A549 (cell line): ENCODE results near the gene ACD.

Experiments used
- CHD2 ChIP-seq: fragments of 150-350 bp; IDR thresholded peaks from 2 replicates; pipeline ENCODE4 v1.6.1; 2014; ENCODE audit warnings: low read length; ENCODE audit not compliant: partially characterized antibody
- EP300 ChIP-seq, 2 experiments: fragments of >200 bp; sonication (Bioruptor Twin); formaldehyde crosslinking; IDR thresholded peaks; 2 replicates in 1 of 2; 3 replicates in 1 of 2; pipeline ENCODE4 v1.6.1; 2016 to 2017
- ESRRA ChIP-seq: fragments of 150-350 bp; IDR thresholded peaks from 2 replicates; pipeline ENCODE4 v1.6.1; 2014; ENCODE audit warnings: mild to moderate bottlenecking, low read length, borderline replicate concordance
- MYC ChIP-seq: IDR thresholded peaks from 2 replicates; pipeline ENCODE4 v1.6.1; 2012; ENCODE audit warnings: mild to moderate bottlenecking, inconsistent platforms, low read length, improper control_type of control experiment, borderline replicate concordance
- POLR2A ChIP-seq: IDR thresholded peaks from 2 replicates; pipeline ENCODE4 v1.6.1; 2012; ENCODE audit warnings: mild to moderate bottlenecking, low read length
- RAD21 ChIP-seq, 2 experiments: fragments of >200 bp in 1 of 2; sonication (Bioruptor Twin) in 1 of 2; formaldehyde crosslinking in 1 of 2; IDR thresholded peaks in 1 of 2; conservative IDR thresholded peaks in 1 of 2; 2 replicates in 1 of 2; 3 replicates in 1 of 2; pipeline ENCODE4 v1.6.1; 2012 to 2018; ENCODE audit warnings: inconsistent platforms in 1 of 2
- SREBF2 ChIP-seq: fragments of 450-650 bp; IDR thresholded peaks from 2 replicates; pipeline ENCODE4 v1.6.1; 2014; ENCODE audit warnings: mild to moderate bottlenecking, moderate library complexity
- TF ChIP-seq, protein P1 (sequence below): fragments of >200 bp; sonication (Bioruptor Twin); formaldehyde crosslinking; IDR thresholded peaks from 2 replicates; pipeline ENCODE4 v1.6.1; 2016
- TF ChIP-seq, protein P2 (sequence below): fragments of >200 bp; sonication (Bioruptor Twin); formaldehyde crosslinking; IDR thresholded peaks from 3 replicates; pipeline ENCODE4 v1.5.1; 2016
- TF ChIP-seq, protein P3 (sequence below): fragments of 450-650 bp; IDR thresholded peaks from 2 replicates; pipeline ENCODE4 v1.6.1; 2014; ENCODE audit warnings: antibody characterized with exemption
- TF ChIP-seq, protein P4 (sequence below): IDR thresholded peaks from 2 replicates; pipeline ENCODE4 v1.6.1; 2012

DNA sequence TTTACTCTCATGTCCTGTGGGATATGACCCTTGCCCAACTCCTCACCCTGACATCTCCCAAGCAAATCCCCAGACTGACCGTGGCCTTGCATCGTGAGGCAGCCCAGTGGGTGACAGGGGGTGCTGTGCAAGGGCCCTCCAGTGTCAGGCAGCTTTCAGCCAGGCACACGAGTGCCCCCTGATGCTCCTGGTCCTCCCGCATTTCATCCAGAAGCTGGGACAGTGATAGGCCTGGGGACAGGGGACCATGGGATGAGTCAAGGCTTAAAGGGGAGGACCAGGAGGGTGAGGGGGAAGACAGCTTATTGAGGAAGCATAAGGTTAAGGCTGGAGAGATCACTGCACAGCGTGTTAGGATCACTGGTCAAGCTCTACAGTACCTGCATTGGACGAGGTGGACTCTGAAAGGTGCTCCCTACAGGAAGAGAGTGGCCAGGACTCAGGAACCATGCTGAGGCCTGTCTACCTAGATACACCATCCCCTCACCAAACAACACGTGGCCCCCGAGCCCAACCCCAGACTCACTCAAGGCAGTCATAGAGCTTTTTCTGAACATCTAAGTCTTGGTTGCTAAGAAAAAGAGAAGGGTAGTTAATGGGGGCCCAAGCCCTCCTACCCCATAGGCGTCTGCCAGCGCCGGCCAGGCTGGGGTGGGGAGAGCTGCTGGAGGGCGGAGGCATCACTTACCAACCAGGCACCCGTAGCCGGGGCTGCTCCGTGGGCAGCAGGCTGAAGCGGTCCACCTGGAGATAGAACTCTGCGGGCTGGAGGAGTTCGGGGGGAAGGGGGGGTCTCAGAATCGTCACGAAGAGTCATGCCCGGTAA lies 998 bp downstream of the ACD start:
- TF ChIP-seq RAD21 (conservative IDR thresholded peaks at IDR 0.05 in 1 of 2, IDR thresholded peaks at IDR 0.05 in 1 of 2) (no peak), MYC (no peak), POLR2A (no peak), ESRRA (no peak), EP300 (IDR thresholded peaks at IDR 0.05) (no peak), SREBF2 (no peak), CHD2 (no peak)
- TF ChIP-seq, protein P1, sequence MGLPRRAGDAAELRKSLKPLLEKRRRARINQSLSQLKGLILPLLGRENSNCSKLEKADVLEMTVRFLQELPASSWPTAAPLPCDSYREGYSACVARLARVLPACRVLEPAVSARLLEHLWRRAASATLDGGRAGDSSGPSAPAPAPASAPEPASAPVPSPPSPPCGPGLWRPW: no peak
- TF ChIP-seq, protein P2, sequence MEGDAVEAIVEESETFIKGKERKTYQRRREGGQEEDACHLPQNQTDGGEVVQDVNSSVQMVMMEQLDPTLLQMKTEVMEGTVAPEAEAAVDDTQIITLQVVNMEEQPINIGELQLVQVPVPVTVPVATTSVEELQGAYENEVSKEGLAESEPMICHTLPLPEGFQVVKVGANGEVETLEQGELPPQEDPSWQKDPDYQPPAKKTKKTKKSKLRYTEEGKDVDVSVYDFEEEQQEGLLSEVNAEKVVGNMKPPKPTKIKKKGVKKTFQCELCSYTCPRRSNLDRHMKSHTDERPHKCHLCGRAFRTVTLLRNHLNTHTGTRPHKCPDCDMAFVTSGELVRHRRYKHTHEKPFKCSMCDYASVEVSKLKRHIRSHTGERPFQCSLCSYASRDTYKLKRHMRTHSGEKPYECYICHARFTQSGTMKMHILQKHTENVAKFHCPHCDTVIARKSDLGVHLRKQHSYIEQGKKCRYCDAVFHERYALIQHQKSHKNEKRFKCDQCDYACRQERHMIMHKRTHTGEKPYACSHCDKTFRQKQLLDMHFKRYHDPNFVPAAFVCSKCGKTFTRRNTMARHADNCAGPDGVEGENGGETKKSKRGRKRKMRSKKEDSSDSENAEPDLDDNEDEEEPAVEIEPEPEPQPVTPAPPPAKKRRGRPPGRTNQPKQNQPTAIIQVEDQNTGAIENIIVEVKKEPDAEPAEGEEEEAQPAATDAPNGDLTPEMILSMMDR: no peak
- TF ChIP-seq, protein P3, sequence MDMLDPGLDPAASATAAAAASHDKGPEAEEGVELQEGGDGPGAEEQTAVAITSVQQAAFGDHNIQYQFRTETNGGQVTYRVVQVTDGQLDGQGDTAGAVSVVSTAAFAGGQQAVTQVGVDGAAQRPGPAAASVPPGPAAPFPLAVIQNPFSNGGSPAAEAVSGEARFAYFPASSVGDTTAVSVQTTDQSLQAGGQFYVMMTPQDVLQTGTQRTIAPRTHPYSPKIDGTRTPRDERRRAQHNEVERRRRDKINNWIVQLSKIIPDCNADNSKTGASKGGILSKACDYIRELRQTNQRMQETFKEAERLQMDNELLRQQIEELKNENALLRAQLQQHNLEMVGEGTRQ: no peak
- TF ChIP-seq, protein P4, sequence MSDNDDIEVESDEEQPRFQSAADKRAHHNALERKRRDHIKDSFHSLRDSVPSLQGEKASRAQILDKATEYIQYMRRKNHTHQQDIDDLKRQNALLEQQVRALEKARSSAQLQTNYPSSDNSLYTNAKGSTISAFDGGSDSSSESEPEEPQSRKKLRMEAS: no peak
